Large intestine (tissue), 3 donors: ENCODE results near the gene CNNM2. TPM values are rescaled to one million over a fixed set of nuclear protein-coding genes. Genes with fewer than 3 reads are reported as not detected.
A peak's percentile ranks its signal among the peaks of the same experiment; 100 is the strongest.

Experiments
- DNase-seq, 2 donors: peaks; one replicate each; pipeline versions ENCODE4 v3.0.0 to v3.0.0-alpha.2; 2013
- H3K27ac ChIP-seq: one replicate; pipeline ENCODE4 v1.5.1; 2013; ENCODE audit warnings: low read length
- H3K27me3 ChIP-seq: 2 replicates; pipeline ENCODE4 v1.6.1; 2013; ENCODE audit warnings: low read length; ENCODE audit not compliant: control insufficient read depth, insufficient read depth
- H3K36me3 ChIP-seq: 2 replicates; pipeline ENCODE4 v1.6.1; 2013; ENCODE audit warnings: low read length; ENCODE audit not compliant: control insufficient read depth, insufficient read depth
- H3K4me1 ChIP-seq: one replicate; pipeline ENCODE4 v1.6.1; 2013; ENCODE audit warnings: low read length; ENCODE audit not compliant: control insufficient read depth, insufficient read depth
- H3K4me3 ChIP-seq: one replicate; pipeline ENCODE4 v1.5.1; 2013; ENCODE audit warnings: low read length
- H3K9me3 ChIP-seq: one replicate; pipeline ENCODE4 v1.6.1; 2013; ENCODE audit warnings: mild to moderate bottlenecking, low read depth, low read length, moderate library complexity; ENCODE audit not compliant: control insufficient read depth
- WGBS: methylation state at CpG from one replicate; pipeline ENCODE4 v1.1.5; 2013; ENCODE audit warnings: low lambda C conversion rate; ENCODE audit not compliant: insufficient coverage; 5-methylcytosine and 5-hydroxymethylcytosine counted together
- polyA plus RNA-seq: library from polyadenylated mRNA; unstranded; fragments of 120-200 nt; gene quantifications from one replicate; pipeline ENCODE4 v1.2.1, GENCODE V29; 2013

CNNM2 gene
- polyA plus RNA-seq, 1 donor = 12.5 TPM

DNA sequence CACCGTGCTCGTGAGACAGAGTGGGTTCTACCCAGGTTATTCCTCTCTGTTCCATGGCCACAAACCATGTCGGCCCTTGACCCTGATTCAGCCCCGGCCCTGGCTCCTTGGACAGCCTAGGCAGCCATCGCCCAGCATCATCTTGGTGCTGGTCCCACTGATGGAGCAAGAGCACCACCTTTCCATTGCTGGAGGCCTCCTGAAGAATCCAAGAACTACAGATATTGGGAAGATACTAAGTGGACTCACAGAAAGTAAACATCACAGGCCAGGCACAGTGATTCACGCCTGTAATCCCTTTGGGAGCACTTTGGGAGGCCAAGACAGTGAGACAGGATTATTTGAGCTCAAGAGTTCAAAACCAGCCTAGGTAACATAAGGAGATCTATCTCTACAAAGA lies 149.9 kb downstream of the CNNM2 start:
- no peak for DNase-seq
- no peak overlapping the region for H3K27ac ChIP-seq

DNA sequence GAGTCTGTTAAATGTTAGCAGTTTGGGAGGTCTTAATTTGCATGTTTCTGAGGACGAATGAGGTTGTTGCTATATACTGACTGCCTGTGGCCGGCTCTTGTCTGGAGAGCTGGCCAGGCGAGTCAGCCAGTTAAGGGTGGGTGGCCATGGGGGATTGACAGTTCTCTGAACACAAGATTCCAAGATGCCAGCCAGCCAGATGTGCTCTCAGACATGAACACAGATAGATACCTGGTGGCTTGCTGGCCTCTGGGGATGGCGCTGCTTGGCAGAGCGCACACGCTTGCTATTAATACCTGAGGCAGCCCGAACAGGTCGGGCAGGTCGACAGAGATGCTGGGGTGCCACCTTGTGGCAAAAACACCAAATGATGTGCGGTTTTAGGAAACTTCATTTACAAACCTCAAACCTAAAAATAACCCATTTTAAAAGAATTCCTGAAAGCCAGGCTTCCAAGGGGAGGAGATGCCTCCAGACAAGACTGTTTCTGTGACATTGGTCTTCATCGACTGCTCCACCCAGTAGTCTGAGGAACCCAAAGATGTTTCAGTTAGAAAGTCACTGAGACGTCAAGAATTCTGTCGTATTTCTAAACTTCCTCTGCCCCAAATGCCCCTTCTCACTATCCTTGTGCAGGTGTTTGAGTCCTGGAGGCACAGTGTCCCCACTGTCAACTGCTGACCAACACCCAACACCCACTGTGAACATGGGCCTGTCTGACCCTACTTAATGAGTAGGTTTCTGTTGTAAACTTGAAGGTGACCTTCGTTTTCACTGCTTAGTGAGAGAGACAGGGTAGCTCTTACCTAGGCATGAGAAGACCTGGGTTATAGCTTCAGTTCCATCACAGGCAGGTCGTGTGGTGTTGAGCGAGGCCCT lies 151.6 kb downstream of the CNNM2 start:
- H3K36me3 ChIP-seq = peaks cover 42% of the 10 kb centered on the region
- no peaks in the 10 kb centered on the region for H3K27me3 ChIP-seq
- no peak overlapping the region for H3K27ac ChIP-seq

More for the DNA sequence above, 149.9 kb downstream of the CNNM2 start:
- Histone ChIP-seq H3K4me3 (no peak overlapping the region), H3K4me1 (no peaks in the 10 kb centered on the region), H3K36me3 (peaks cover 40% of the 10 kb centered on the region), H3K27me3 (no peaks in the 10 kb centered on the region), H3K9me3 (no peaks in the 10 kb centered on the region)
- WGBS = 80% methylated on average over 1 of the region's 6 CpGs

DNA sequence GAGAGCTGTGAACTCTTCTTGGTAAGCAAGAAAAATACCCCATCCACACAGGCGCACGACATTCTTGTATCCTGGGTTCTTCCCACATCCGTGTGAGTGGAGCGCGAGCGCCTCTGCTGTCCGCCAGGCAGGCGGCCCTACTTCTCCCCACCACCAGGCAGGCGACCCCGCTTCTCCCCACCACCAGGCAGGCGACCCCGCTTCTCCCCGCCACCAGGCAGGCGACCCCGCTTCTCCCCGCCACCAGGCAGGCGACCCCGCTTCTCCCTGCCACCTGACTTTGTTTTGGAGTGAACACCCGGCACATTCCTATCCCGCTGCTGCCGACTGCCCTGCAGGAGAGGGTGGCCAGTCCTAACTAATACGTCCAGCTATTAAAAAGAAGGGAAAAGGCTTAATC lies 154.2 kb downstream of the CNNM2 start:
- 100% methylated on average over 1 of the region's 22 CpGs for WGBS
- H3K36me3 ChIP-seq = peaks cover 51% of the 10 kb centered on the region

More for the DNA sequence above, 151.6 kb downstream of the CNNM2 start:
- peak; percentile 55 to 59 for DNase-seq
- no CpG with 5 or more reads among the region's 16 CpGs for WGBS
- Histone ChIP-seq H3K9me3 (no peaks in the 10 kb centered on the region), H3K4me1 (no peaks in the 10 kb centered on the region), H3K4me3 (no peak overlapping the region)

DNA sequence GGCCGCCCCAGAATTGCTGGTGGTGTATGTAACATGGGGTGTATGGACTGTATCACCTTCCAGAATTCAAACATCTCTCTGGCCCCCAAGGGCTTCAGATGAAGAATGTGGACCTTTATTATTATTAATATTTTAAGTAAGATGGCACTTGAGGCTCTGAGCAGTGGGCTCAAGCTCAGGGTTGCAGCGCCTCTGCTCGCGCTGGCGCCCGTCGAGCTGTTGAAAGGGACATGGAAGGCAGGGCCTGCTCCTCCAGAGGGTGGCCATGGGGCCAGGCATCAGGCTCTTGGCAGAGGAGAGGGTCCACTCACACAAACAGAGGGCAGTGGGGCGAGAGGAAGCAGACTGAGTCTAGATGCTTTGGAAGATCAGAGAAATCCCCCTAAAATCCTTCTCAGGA lies 154.8 kb downstream of the CNNM2 start:
- H3K36me3 ChIP-seq = peaks cover 54% of the 10 kb centered on the region
- WGBS = no CpG with 5 or more reads among the region's 8 CpGs
- no peaks in the 10 kb centered on the region for H3K27me3 ChIP-seq
- H3K9me3 ChIP-seq = no peaks in the 10 kb centered on the region
- no peak overlapping the region for H3K27ac ChIP-seq
- no peak for DNase-seq
- no peak overlapping the region for H3K4me3 ChIP-seq
- no peaks in the 10 kb centered on the region for H3K4me1 ChIP-seq

More for the DNA sequence above, 154.2 kb downstream of the CNNM2 start:
- Histone ChIP-seq H3K4me3 (no peak overlapping the region), H3K27ac (no peak overlapping the region), H3K9me3 (no peaks in the 10 kb centered on the region), H3K4me1 (no peaks in the 10 kb centered on the region), H3K27me3 (no peaks in the 10 kb centered on the region)
- no peak for DNase-seq

DNA sequence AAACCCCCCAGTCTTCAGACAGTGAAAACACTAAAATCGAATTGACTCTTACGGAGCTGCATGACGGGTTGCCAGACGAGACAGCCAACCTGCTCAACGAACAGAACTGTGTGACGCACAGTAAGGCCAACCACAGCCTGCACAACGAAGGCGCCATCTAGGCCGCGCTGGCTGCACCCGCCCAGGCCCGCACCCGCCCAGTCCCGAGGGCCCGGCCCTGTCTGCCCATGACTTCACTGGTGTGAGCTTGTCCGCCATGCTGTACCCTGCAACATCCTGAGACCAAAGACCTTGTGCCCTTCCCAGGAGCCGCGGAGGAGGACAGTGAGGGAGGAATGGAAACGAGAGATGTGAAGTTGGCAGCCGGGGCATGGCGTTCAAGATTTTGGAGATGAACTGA lies 158.9 kb downstream of the CNNM2 start:
- no peak for DNase-seq
- Histone ChIP-seq H3K4me3 (no peak overlapping the region), H3K27me3 (no peaks in the 10 kb centered on the region), H3K4me1 (no peaks in the 10 kb centered on the region), H3K9me3 (no peaks in the 10 kb centered on the region), H3K36me3 (peaks cover 53% of the 10 kb centered on the region), H3K27ac (no peak overlapping the region)
- WGBS = no CpG with 5 or more reads among the region's 21 CpGs

DNA sequence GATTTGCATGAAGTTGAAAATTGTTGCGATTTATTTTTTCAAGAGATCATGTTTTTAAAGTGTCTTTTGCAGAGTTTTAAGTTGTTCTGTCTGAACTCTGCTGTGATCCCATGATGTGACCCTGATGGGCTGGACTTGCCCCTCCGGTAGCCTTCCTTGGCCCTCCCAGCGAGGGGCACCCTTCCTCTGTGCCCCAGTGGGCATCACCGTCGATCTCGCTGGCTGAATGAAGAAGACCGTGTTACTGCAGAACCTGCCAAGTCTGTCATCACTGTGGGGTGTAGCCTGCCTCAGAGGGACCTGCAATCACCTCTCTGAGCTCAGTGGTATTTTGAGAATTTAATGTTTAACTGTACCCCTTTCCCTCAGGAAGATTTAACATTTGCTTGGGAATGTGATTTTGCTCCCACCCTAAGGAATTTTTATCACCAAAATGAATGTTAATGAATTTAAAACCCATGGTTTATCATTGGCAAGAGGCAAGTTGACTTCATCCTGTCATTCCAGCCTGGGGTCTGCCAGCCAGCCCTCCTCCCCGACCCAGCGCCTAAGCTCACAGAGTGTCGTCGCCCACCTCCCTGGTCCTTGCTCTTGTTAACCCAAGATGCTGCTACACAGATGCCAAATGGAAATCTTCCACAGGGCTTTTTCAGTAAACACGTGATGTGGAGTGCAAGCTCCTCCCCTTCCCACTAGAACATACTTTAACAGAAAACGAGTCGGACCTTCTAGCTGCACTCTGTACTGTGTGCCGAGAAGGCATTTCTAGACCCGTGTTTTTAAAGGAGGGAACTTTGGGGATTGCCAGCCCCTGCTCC lies 159.6 kb downstream of the CNNM2 start:
- H3K4me1 ChIP-seq = no peaks in the 10 kb centered on the region
- 100% methylated on average over 1 of the region's 16 CpGs for WGBS
- H3K27ac ChIP-seq = no peak overlapping the region

DNA sequence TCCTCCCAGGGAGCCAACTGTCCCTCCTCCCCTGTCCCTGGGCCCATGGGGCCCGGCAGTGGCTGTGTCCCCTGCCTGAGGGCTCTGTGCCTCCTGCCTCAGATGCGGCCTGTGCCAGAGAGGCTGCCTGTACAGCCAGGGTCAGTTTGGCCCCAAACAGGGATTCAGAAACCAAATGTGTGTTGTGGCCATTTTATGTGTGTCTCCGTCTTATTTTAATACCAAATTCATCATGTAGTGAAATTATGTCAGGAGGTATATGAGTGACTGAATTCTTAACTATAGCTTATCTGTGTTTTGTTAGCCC lies 160.2 kb downstream of the CNNM2 start:
- H3K9me3 ChIP-seq = no peaks in the 10 kb centered on the region
- no peak overlapping the region for H3K4me3 ChIP-seq
- no peaks in the 10 kb centered on the region for H3K27me3 ChIP-seq
- H3K4me1 ChIP-seq = no peaks in the 10 kb centered on the region
- H3K36me3 ChIP-seq = peaks cover 47% of the 10 kb centered on the region
- WGBS = no CpG with 5 or more reads among the region's 3 CpGs
- no peak overlapping the region for H3K27ac ChIP-seq
- no peak for DNase-seq

More for the DNA sequence above, 159.6 kb downstream of the CNNM2 start:
- no peak for DNase-seq
- H3K27me3 ChIP-seq = no peaks in the 10 kb centered on the region
- H3K36me3 ChIP-seq = peaks cover 51% of the 10 kb centered on the region
- no peak overlapping the region for H3K4me3 ChIP-seq
- no peaks in the 10 kb centered on the region for H3K9me3 ChIP-seq

DNA sequence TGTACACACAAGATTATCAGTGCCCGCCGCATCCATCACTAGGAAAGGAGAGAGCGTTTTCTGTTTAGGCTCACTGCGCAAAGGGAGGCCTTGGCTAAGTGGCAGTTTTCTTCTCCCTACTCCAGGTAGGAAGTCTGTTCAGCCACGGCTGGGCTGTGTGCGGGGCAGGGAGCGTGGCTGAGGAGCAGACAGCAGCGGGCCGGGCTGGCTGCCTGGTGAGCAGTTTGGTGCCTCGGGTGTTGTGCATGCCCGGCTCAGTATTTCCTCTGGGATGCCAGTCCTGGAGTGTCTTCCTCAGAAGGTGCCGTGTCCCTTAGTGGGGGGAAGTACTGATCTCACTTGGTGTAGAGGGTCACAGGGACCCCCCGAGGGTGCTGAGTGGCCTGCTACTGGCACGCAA lies 160.6 kb downstream of the CNNM2 start:
- no peaks in the 10 kb centered on the region for H3K4me1 ChIP-seq
- no CpG with 5 or more reads among the region's 14 CpGs for WGBS
- no peak overlapping the region for H3K27ac ChIP-seq
- H3K27me3 ChIP-seq = no peaks in the 10 kb centered on the region
- no peaks in the 10 kb centered on the region for H3K9me3 ChIP-seq
- peaks cover 51% of the 10 kb centered on the region for H3K36me3 ChIP-seq
- no peak for DNase-seq
- H3K4me3 ChIP-seq = no peak overlapping the region

DNA sequence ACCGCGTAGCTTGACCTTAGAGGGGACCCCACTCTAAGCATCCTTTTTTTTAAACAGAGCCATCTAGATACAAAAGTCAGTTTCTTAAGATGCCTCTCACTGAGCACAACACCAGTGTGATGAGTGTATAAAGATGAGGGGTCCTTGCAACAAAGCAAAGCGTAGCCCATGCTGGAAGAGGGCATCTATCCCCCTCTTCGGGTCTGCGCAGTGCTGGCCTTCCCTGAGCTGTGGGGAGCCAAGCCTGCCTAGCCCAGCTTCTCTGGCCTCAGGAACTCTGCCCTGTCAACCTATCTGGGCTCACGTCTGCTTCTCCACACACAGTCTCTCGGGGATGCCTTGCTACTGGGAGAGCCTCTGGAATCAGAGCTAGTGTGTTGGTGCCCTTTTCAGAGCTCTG lies 161.0 kb downstream of the CNNM2 start:
- Histone ChIP-seq H3K27me3 (no peaks in the 10 kb centered on the region), H3K4me3 (no peak overlapping the region), H3K36me3 (peaks cover 53% of the 10 kb centered on the region), H3K27ac (no peak overlapping the region), H3K4me1 (no peaks in the 10 kb centered on the region), H3K9me3 (no peaks in the 10 kb centered on the region)
- no CpG with 5 or more reads among the region's 7 CpGs for WGBS
- DNase-seq = no peak

DNA sequence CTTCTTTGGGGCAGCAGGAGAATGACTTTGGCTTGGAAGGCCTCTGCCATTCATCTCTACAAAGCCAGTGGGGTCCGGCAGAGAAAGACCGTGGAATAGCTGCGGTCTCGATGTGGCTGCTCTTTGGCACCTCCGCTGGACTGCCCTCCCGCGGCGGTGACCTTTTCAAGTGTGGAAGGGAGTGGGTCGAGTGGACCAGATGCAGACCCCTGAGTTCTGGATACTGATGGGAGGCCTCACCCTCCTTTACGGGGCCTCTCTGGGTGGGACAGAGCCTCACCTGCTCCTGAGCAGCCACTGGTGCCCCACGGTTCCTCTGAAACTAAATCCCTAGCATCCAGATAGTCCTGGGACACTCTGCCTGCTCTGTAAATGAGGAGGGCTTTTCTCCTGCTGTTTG lies 161.9 kb downstream of the CNNM2 start:
- Histone ChIP-seq H3K36me3 (peaks cover 54% of the 10 kb centered on the region), H3K27ac (no peak overlapping the region), H3K27me3 (no peaks in the 10 kb centered on the region), H3K4me1 (no peaks in the 10 kb centered on the region), H3K9me3 (no peaks in the 10 kb centered on the region), H3K4me3 (no peak overlapping the region)
- no peak for DNase-seq
- no CpG with 5 or more reads among the region's 11 CpGs for WGBS
